Esophagus muscularis mucosa (tissue), 4 donors: ENCODE measurements around the gene RAB1A. TPM values are rescaled to one million over a fixed set of nuclear protein-coding genes. Genes with fewer than 3 reads are reported as not detected.

Experiments
- DNase-seq: peaks from one replicate; pipeline ENCODE4 v3.0.0-alpha.2; 2017; ENCODE audit errors: extremely low spot score
- H3K27ac ChIP-seq, 4 donors: fragments of 200-600 bp; sonication (generic); replicated peaks in 1 of 4; 1 replicate in 3 of 4; 2 replicates in 1 of 4; pipeline ENCODE4 v1.5.1; 2016 to 2019; ENCODE audit warnings: mild to moderate bottlenecking in 1 of 4
- H3K27me3 ChIP-seq, 4 donors: fragments of 200-600 bp; sonication (generic); one replicate each; pipeline versions ENCODE4 v1.5.1 to v1.6.0; 2016 to 2019
- H3K36me3 ChIP-seq, 4 donors: fragments of 200-600 bp; sonication (generic); one replicate each; pipeline ENCODE4 v1.5.1; 2016 to 2019
- H3K4me1 ChIP-seq, 4 donors: fragments of 200-600 bp; sonication (generic); one replicate each; pipeline ENCODE4 v1.5.1; 2016 to 2019
- H3K4me3 ChIP-seq, 4 donors: fragments of 200-600 bp; sonication (generic); 1 replicate in 2 of 4; 2 replicates in 2 of 4; pipeline ENCODE4 v1.5.1; 2016 to 2019; ENCODE audit warnings: mild to moderate bottlenecking in 4 of 4, moderate library complexity in 1 of 4
- H3K9me3 ChIP-seq, 4 donors: fragments of 200-600 bp; sonication (generic); 1 replicate in 3 of 4; 2 replicates in 1 of 4; pipeline ENCODE4 v1.5.1; 2016 to 2019
- CTCF ChIP-seq, 3 experiments: fragments of 200-600 bp in 2 of 3; fragments of 450-650 bp in 1 of 3; sonication (generic) in 2 of 3; IDR thresholded peaks; one replicate each; pipeline ENCODE4 v1.5.1; 2017 to 2019; ENCODE audit warnings: antibody characterized with exemption in 3 of 3, mild to moderate bottlenecking in 2 of 3, moderate library complexity in 1 of 3
- EP300 ChIP-seq: sonication (generic); formaldehyde crosslinking; IDR thresholded peaks from one replicate; pipeline ENCODE4 v1.6.1; 2017; ENCODE audit warnings: antibody characterized with exemption
- POLR2A ChIP-seq: fragments of 450-650 bp; IDR thresholded peaks from one replicate; pipeline ENCODE4 v1.6.1; 2017; ENCODE audit warnings: antibody characterized with exemption, moderate library complexity, mild to moderate bottlenecking, low read depth
- POLR2AphosphoS5 ChIP-seq, 2 donors: sonication (generic); formaldehyde crosslinking; IDR thresholded peaks; one replicate each; pipeline ENCODE4 v1.6.1; 2017; ENCODE audit warnings: antibody characterized with exemption in 2 of 2
- WGBS: methylation state at CpG from one replicate; pipeline ENCODE4 v1.1.5; 2018; 5-methylcytosine and 5-hydroxymethylcytosine counted together
- intact Hi-C: fragments of 100-400 bp; cut with DNase I; formaldehyde crosslinking; loops from one replicate; pipeline ENCODE4 v1.15.1; 2023
- total RNA-seq, 4 donors: library from RNA; depleted of rRNA; stranded (reverse); fragments of >200 nt; gene quantifications; one replicate each; pipeline versions ENCODE4 v1.1.0 to v1.2.1, GENCODE V29; 2016

RAB1A gene
- total RNA-seq, 4 donors from 2014 or later = 72.1 to 91.4 (median 86.0) TPM

- H3K36me3 ChIP-seq = no peaks in the 10 kb centered on the region
- no peak overlapping the region for H3K27ac ChIP-seq
- no peak overlapping the region for H3K4me3 ChIP-seq
- no peaks in the 10 kb centered on the region for H3K9me3 ChIP-seq
- intact Hi-C loops = no loop called here
- H3K27me3 ChIP-seq = no peaks in the 10 kb centered on the region
- 94% methylated on average over 3 of the region's 3 CpGs for whole genome bisulfite sequencing
- no peak for TF ChIP-seq POLR2A
- TF ChIP-seq POLR2AphosphoS5 (IDR thresholded peaks at IDR 0.05) = no peak
- TF ChIP-seq EP300 = no peak
- TF ChIP-seq CTCF (IDR thresholded peaks at IDR 0.05) = no peak
- no peak for DNase-seq
- no peaks in the 10 kb centered on the region for H3K4me1 ChIP-seq
These were observed 23.6 kb upstream of the RAB1A start for GRCh38 chr2:65153515-65153914.

- TF ChIP-seq POLR2A (no peak), POLR2AphosphoS5 (IDR thresholded peaks at IDR 0.05) (no peak), EP300 (no peak), CTCF (IDR thresholded peaks at IDR 0.05) (no peak)
- Histone ChIP-seq H3K4me1 (no peaks in the 10 kb centered on the region), H3K9me3 (no peaks in the 10 kb centered on the region), H3K27me3 (no peaks in the 10 kb centered on the region), H3K4me3 (no peak overlapping the region), H3K36me3 (no peaks in the 10 kb centered on the region), H3K27ac (no peak overlapping the region)
- intact Hi-C loops = no loop called here
- 77% methylated on average over 3 of the region's 3 CpGs for WGBS
- no peak for DNase-seq
These were observed 16.2 kb upstream of the RAB1A start for GRCh38 chr2:65146078-65146477.

GRCh38 chr2:65144571-65144970, 14.7 kb upstream of the RAB1A start:
- Histone ChIP-seq H3K36me3 (no peaks in the 10 kb centered on the region), H3K4me3 (no peak overlapping the region), H3K27me3 (no peaks in the 10 kb centered on the region), H3K4me1 (no peaks in the 10 kb centered on the region), H3K9me3 (no peaks in the 10 kb centered on the region), H3K27ac (no peak overlapping the region)
- TF ChIP-seq EP300 = no peak
- TF ChIP-seq POLR2A = no peak
- no peak for TF ChIP-seq POLR2AphosphoS5 (IDR thresholded peaks at IDR 0.05)
- no peak for TF ChIP-seq CTCF (IDR thresholded peaks at IDR 0.05)
- intact Hi-C loops = no loop called here
- 82% methylated on average over 1 of the region's 2 CpGs for WGBS
- no peak for DNase-seq

- no peak for DNase-seq
- TF ChIP-seq POLR2A (no peak), POLR2AphosphoS5 (IDR thresholded peaks at IDR 0.05) (no peak), CTCF (IDR thresholded peaks at IDR 0.05) (no peak), EP300 (no peak)
- H3K4me3 ChIP-seq = no peak overlapping the region
- no peaks in the 10 kb centered on the region for H3K27me3 ChIP-seq
- intact Hi-C loops = no loop called here
- H3K9me3 ChIP-seq = no peaks in the 10 kb centered on the region
- H3K27ac ChIP-seq = no peak overlapping the region
- H3K36me3 ChIP-seq = no peaks in the 10 kb centered on the region
- no peaks in the 10 kb centered on the region for H3K4me1 ChIP-seq
These were observed 12.6 kb upstream of the RAB1A start for GRCh38 chr2:65142515-65142914.

- H3K4me3 ChIP-seq = no peak overlapping the region
- intact Hi-C loops = loop anchor here (10.0 kb wide), 2 partner anchors 142 to 298 kb away; partner anchors contain the start of gene SPRED2
- H3K9me3 ChIP-seq = no peaks in the 10 kb centered on the region
- no peaks in the 10 kb centered on the region for H3K27me3 ChIP-seq
- 92% methylated on average over 2 of the region's 2 CpGs for WGBS
- H3K27ac ChIP-seq = no peak overlapping the region
- no peaks in the 10 kb centered on the region for H3K36me3 ChIP-seq
- no peaks in the 10 kb centered on the region for H3K4me1 ChIP-seq
- no peak for TF ChIP-seq EP300
- no peak for TF ChIP-seq POLR2A
- no peak for TF ChIP-seq CTCF (IDR thresholded peaks at IDR 0.05)
- TF ChIP-seq POLR2AphosphoS5 (IDR thresholded peaks at IDR 0.05) = no peak
- DNase-seq = no peak
These were observed 7.4 kb upstream of the RAB1A start for GRCh38 chr2:65137197-65137775.
